ENCODE results near the gene DLX4.

DNA sequence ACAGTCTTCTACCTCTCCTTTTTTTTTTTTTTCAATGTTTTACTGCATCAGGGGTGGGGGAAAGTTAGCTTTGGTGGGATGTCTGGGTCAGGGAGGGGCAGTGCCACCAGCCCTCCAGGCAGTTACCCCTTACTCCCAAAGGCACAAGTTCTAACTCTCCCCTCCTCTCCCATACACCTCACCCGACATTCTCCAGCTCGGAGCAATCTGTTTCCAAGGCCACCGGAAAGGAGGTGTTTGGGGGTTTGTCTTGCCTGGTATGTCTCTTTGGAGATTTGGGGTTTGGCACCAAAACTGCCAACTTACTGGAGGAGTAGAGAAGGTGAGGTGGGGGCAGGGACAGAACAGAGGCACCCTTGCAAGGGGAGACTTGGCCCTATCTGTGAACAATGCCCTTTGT is 21.3 kb downstream of the DLX4 start:
- no peak for TF ChIP-seq CTCF (IDR thresholded peaks at IDR 0.05)
- TF ChIP-seq POLR2AphosphoS5 (IDR thresholded peaks at IDR 0.05): no peak
